ENCODE results near the gene POLG.

POLG gene

DNA sequence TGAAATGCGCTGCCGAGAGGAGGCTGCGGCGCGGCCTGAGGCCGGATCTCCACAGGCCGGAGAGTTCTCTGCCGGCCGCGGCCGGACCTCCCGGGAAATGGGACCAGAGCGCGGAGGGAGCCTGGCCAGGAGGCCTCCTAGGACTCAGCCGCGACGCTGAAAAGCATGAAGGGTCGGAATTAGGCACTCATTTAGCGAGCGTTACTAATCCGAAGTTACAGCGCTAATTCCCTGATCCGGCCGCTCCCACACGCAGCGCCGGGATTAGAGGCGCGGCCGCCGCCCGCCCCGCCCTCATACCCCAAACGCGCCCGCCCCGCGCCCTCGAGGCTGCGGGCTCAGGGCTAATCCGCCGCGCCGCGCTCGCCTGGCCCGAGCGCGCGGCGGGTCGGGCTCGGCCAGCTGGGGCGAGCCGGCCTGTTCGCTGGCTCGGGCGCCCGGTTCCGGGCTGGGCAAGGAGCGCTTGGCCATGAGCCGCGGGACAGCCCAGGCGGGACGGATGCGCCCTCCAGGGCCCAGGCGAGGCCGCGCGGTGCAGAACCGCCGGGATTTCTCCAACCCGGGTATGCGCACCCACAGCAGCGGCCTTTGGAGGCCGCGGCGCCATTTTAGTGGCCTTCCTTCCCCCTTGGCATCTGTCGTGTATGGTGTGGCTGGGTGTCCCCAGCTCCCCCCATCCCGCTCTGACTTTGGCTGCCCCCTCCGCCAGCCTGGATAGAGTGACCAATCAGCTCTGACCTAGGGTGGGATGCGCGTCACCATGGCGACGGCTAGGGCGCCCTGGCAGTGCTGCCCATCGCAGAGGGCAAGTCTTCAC, 36.8 kb upstream of the POLG start:
- Histone ChIP-seq H3K4me1 (ENCODE audit: low read depth, poor library complexity, severe bottlenecking) (no peaks in the 10 kb centered on the region), H3K27ac (no peak overlapping the region), H4K20me1 (ENCODE audit: insufficient read depth) (no peaks in the 10 kb centered on the region), H3K36me3 (ENCODE audit: insufficient read depth) (no peaks in the 10 kb centered on the region), H3K4me3 (IDR thresholded peaks at IDR 0.05; ENCODE audit: insufficient read depth, low read depth, low read length) (no peak overlapping the region), H3K27me3 (ENCODE audit: insufficient read depth, low read depth) (peaks cover 83% of the 10 kb centered on the region), H3K4me2 (no peak overlapping the region), H2AFZ (ENCODE audit: low read depth) (no peak overlapping the region), H3K79me2 (ENCODE audit: insufficient read depth, low read depth) (no peaks in the 10 kb centered on the region), H3K9ac (no peak overlapping the region)
- no peak for TF ChIP-seq CTCF (conservative IDR thresholded peaks at IDR 0.05; ENCODE audit: low read depth, low read length)

DNA sequence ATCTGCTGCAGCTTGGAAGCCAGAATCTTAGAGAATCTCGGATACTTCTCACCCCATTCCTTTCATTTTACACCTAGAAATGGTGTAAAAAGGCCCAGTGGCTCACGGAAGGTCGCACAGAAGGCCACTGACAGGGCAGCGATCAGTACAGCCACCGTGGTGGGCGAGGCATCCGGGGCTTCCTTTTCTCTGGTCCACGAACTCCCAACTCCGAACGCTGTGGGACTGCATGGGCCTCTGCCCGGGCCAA, 36.3 kb upstream of the POLG start:
- Histone ChIP-seq H3K4me3 (IDR thresholded peaks at IDR 0.05; ENCODE audit: insufficient read depth, low read depth, low read length) (no peak overlapping the region), H3K4me2 (no peak overlapping the region), H3K27me3 (ENCODE audit: insufficient read depth, low read depth) (peaks cover 87% of the 10 kb centered on the region), H3K4me1 (ENCODE audit: low read depth, poor library complexity, severe bottlenecking) (no peaks in the 10 kb centered on the region), H2AFZ (ENCODE audit: low read depth) (no peak overlapping the region), H3K36me3 (ENCODE audit: insufficient read depth) (no peaks in the 10 kb centered on the region), H3K9ac (no peak overlapping the region), H4K20me1 (ENCODE audit: insufficient read depth) (no peaks in the 10 kb centered on the region), H3K27ac (no peak overlapping the region), H3K79me2 (ENCODE audit: insufficient read depth, low read depth) (no peaks in the 10 kb centered on the region)
- TF ChIP-seq CTCF (conservative IDR thresholded peaks at IDR 0.05; ENCODE audit: low read depth, low read length): no peak

DNA sequence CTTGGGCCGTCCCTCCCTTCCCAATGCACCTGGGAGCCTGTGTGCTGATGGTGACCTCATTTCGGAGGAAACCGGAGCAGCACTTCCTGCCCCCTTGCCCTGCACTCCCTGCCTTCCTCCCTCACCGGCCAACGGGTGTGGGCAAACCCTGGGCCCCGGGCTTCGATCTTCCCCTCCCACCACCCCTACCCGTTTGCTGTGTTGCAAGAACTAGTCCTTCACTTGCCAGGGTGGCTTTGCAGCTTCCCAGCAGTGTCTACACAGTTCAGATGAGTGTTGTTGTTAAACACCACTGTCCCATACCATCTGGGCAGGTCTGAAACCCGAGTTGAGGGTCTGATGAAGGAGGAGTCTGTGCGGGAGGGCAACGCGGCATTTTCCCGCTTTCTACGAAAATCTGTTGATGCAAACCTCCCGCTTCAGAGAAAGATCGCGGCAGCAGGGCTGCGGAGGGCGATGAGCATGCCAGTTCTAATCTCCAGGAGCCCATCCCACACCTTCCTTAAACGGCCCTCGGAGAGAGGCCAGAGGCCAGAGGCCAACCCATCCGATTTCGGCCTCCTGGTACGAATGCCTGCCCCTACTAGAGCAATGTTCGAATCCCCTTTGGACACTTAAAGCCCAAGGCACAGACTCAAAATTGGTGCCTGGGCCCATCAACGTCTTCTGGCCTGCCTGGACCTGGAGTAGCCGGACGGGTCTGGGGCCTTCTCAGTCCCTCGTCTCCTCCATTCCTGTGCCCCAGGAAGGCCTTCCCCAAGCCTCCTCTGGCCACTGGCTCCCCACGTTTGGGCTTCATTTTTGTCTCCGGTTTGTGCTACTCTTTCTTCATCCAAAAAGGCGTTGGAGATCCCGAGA, 35.7 kb upstream of the POLG start:
- H3K79me2 ChIP-seq (ENCODE audit: insufficient read depth, low read depth): no peaks in the 10 kb centered on the region

DNA sequence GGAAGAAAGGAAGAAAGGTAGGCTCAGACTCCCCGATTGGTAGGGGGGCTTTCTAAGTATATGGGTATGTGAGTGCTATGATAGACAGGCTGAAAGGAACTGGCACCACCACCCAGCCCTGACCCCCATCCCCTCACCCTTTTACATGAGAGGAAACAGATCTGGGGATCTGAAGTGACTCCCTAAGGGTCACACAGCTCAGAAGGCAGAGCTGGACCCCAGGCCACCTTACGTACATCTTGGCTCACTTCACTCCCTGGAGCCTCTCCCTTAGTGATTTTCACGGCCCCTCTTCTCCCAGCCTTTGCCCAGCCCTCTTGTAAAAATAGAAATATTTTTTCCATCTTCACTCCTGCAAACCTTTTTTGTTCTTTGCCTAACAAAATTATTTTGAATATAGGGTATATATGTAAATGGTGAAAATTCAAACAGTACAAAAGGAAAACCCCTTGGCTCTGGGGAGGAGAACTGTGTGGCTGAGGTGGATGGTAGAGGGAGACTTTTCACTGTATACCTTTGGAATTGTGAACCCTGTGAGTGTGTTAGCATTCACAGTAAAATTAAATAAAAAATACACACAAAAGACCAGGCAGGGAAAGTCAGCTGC, 34.8 kb upstream of the POLG start:
- no peak overlapping the region for H3K4me3 ChIP-seq (IDR thresholded peaks at IDR 0.05; ENCODE audit: insufficient read depth, low read depth, low read length)
- no peaks in the 10 kb centered on the region for H3K4me1 ChIP-seq (ENCODE audit: low read depth, poor library complexity, severe bottlenecking)
- peaks cover 87% of the 10 kb centered on the region for H3K27me3 ChIP-seq (ENCODE audit: insufficient read depth, low read depth)
- no peak overlapping the region for H3K9ac ChIP-seq
- no peaks in the 10 kb centered on the region for H3K36me3 ChIP-seq (ENCODE audit: insufficient read depth)
- TF ChIP-seq CTCF (conservative IDR thresholded peaks at IDR 0.05; ENCODE audit: low read depth, low read length): no peak
- no peak overlapping the region for H3K4me2 ChIP-seq
- no peaks in the 10 kb centered on the region for H4K20me1 ChIP-seq (ENCODE audit: insufficient read depth)
- H2AFZ ChIP-seq (ENCODE audit: low read depth): no peak overlapping the region
- H3K27ac ChIP-seq: no peak overlapping the region
- no peaks in the 10 kb centered on the region for H3K79me2 ChIP-seq (ENCODE audit: insufficient read depth, low read depth)

More for the DNA sequence above, 35.7 kb upstream of the POLG start:
- H3K27me3 ChIP-seq (ENCODE audit: insufficient read depth, low read depth): peaks cover 87% of the 10 kb centered on the region
- no peak for TF ChIP-seq CTCF (conservative IDR thresholded peaks at IDR 0.05; ENCODE audit: low read depth, low read length)
- no peak overlapping the region for H3K9ac ChIP-seq
- no peaks in the 10 kb centered on the region for H3K36me3 ChIP-seq (ENCODE audit: insufficient read depth)
- no peak overlapping the region for H3K27ac ChIP-seq
- H3K4me2 ChIP-seq: no peak overlapping the region
- no peaks in the 10 kb centered on the region for H3K4me1 ChIP-seq (ENCODE audit: low read depth, poor library complexity, severe bottlenecking)
- H4K20me1 ChIP-seq (ENCODE audit: insufficient read depth): no peaks in the 10 kb centered on the region
- H3K4me3 ChIP-seq (IDR thresholded peaks at IDR 0.05; ENCODE audit: insufficient read depth, low read depth, low read length): no peak overlapping the region
- H2AFZ ChIP-seq (ENCODE audit: low read depth): no peak overlapping the region
